Peyer's patch (tissue), 4 donors: ENCODE data around the gene MMAB.

ENCODE experiments used
- POLR2A ChIP-seq, 2 donors: fragments of 450-650 bp; IDR thresholded peaks; one replicate each; pipeline ENCODE4 v1.5.1; 2017; ENCODE audit warnings: antibody characterized with exemption in 2 of 2, mild to moderate bottlenecking in 2 of 2, moderate library complexity in 2 of 2
- TF ChIP-seq, protein P1 (sequence below), 6 experiments: fragments of 450-650 bp in 4 of 6; fragments of 200-600 bp in 2 of 6; sonication (generic) in 1 of 6; IDR thresholded peaks; one replicate each; pipeline ENCODE4 v1.5.1; 2017 to 2019; ENCODE audit warnings: antibody characterized with exemption in 6 of 6, mild to moderate bottlenecking in 3 of 6, moderate library complexity in 1 of 6

DNA sequence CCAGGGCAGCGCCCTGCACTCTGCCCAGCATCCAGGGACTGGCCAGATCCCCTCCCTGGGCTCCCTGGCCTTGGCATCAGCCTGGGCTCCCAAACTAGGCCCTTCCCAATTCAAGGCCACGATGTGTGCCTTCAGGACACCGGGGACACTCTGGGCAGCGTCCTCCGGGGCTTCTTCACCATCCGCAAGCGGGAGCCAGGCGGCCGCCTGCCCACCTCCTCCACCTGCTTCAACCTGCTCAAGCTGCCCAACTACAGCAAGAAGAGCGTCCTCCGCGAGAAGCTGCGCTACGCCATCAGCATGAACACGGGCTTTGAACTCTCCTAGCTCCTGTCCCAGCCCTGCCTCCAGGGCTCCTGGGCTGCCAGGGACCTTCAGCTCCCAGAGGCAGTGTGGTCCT lies 38.8 kb downstream of the MMAB start:
- TF ChIP-seq, protein P1, sequence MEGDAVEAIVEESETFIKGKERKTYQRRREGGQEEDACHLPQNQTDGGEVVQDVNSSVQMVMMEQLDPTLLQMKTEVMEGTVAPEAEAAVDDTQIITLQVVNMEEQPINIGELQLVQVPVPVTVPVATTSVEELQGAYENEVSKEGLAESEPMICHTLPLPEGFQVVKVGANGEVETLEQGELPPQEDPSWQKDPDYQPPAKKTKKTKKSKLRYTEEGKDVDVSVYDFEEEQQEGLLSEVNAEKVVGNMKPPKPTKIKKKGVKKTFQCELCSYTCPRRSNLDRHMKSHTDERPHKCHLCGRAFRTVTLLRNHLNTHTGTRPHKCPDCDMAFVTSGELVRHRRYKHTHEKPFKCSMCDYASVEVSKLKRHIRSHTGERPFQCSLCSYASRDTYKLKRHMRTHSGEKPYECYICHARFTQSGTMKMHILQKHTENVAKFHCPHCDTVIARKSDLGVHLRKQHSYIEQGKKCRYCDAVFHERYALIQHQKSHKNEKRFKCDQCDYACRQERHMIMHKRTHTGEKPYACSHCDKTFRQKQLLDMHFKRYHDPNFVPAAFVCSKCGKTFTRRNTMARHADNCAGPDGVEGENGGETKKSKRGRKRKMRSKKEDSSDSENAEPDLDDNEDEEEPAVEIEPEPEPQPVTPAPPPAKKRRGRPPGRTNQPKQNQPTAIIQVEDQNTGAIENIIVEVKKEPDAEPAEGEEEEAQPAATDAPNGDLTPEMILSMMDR (IDR thresholded peaks at IDR 0.05) = no peak
- no peak for TF ChIP-seq POLR2A (IDR thresholded peaks at IDR 0.05)
